Measurements from ENCODE around the gene BOLA3.
"Not testable (repeated sequence)": the region's sequence is repeated elsewhere in the genome, so short reads cannot be mapped to it uniquely, and the experiment has no call there.

BOLA3 gene

GRCh38 chr2:74149247-74149525, 1.5 kb upstream of the BOLA3 start:
- no peak for DNase-seq (ENCODE audit: low read depth in 2 of 2)

GRCh38 chr2:74148457-74149246, 940 bp upstream of the BOLA3 start:
- DNase-seq (ENCODE audit: low read depth in 2 of 2) = no peak

- DNase-seq (ENCODE audit: low read depth in 2 of 2) = no peak
These were observed 584 bp downstream of the BOLA3 start for GRCh38 chr2:74146929-74147726.

- DNase-seq (ENCODE audit: low read depth in 2 of 2) = no peak
These were observed 5.4 kb downstream of the BOLA3 start for GRCh38 chr2:74142340-74142739.

- no peak for DNase-seq (ENCODE audit: low read depth in 2 of 2)
These were observed 8.9 kb downstream of the BOLA3 start for GRCh38 chr2:74138600-74139323.

GRCh38 chr2:74137651-74138599, 9.8 kb downstream of the BOLA3 start:
- no peak for DNase-seq (ENCODE audit: low read depth in 2 of 2)

GRCh38 chr2:74131901-74132300, 15.8 kb downstream of the BOLA3 start:
- DNase-seq (ENCODE audit: low read depth in 2 of 2) = no peak

- no peak for DNase-seq (ENCODE audit: low read depth in 2 of 2)
These were observed 17.3 kb downstream of the BOLA3 start for GRCh38 chr2:74130211-74130995.

GRCh38 chr2:74128206-74128605, 19.5 kb downstream of the BOLA3 start:
- DNase-seq (ENCODE audit: low read depth in 2 of 2) = no peak

- not testable (repeated sequence) for DNase-seq (ENCODE audit: low read depth in 2 of 2)
These were observed 23.8 kb downstream of the BOLA3 start for GRCh38 chr2:74123955-74124354.

- DNase-seq (ENCODE audit: low read depth in 2 of 2) = not testable (repeated sequence)
These were observed 25.9 kb downstream of the BOLA3 start for GRCh38 chr2:74121846-74122245.

- DNase-seq (ENCODE audit: low read depth in 2 of 2) = peak; percentile 57 to 77
These were observed 27.5 kb downstream of the BOLA3 start for GRCh38 chr2:74119912-74120825.

- no peak for DNase-seq (ENCODE audit: low read depth in 2 of 2)
These were observed 28.4 kb downstream of the BOLA3 start for GRCh38 chr2:74119339-74119738.

- no peak for DNase-seq (ENCODE audit: low read depth in 2 of 2)
These were observed 36.3 kb downstream of the BOLA3 start for GRCh38 chr2:74111380-74111779.

- no peak for DNase-seq (ENCODE audit: low read depth in 2 of 2)
These were observed 37.2 kb downstream of the BOLA3 start for GRCh38 chr2:74110537-74110936.

GRCh38 chr2:74109551-74109950, 38.2 kb downstream of the BOLA3 start:
- DNase-seq (ENCODE audit: low read depth in 2 of 2) = no peak

- DNase-seq (ENCODE audit: low read depth in 2 of 2) = no peak
These were observed 40.6 kb downstream of the BOLA3 start for GRCh38 chr2:74107071-74107470.

GRCh38 chr2:74105413-74105812, 42.3 kb downstream of the BOLA3 start:
- no peak for DNase-seq (ENCODE audit: low read depth in 2 of 2)

- no peak for DNase-seq (ENCODE audit: low read depth in 2 of 2)
These were observed 42.9 kb downstream of the BOLA3 start for GRCh38 chr2:74104839-74105238.

- DNase-seq (ENCODE audit: low read depth in 2 of 2) = no peak
These were observed 43.9 kb downstream of the BOLA3 start for GRCh38 chr2:74103763-74104162.
